GM19099 (cell line): ENCODE data around the gene RCAN3.

Experiments
- POLR2A ChIP-seq: IDR thresholded peaks from 3 replicates; pipeline ENCODE4 v1.6.1; 2011; ENCODE audit warnings: low read depth; ENCODE audit not compliant: insufficient read length; ENCODE audit errors: extremely low read depth

The RCAN3 gene

DNA sequence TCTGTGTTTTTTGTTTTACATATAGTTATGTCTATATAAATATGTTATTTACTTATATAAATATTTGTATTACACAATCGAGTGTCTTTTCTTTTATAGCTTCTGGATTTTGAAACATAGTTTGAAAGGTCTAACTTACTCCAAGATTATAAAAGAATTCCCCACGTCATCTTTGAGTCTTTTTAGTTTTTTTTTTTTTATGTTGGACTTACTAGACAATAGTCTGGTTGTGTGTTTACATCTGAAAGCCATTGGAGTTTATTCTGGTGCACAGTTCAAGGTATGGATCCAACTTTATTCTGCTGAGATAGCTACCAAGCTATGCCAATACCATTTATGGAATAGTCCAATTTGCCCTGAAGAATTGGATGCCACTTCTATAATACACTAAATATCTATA, 26.1 kb upstream of the RCAN3 start:
- no peak for TF ChIP-seq POLR2A

DNA sequence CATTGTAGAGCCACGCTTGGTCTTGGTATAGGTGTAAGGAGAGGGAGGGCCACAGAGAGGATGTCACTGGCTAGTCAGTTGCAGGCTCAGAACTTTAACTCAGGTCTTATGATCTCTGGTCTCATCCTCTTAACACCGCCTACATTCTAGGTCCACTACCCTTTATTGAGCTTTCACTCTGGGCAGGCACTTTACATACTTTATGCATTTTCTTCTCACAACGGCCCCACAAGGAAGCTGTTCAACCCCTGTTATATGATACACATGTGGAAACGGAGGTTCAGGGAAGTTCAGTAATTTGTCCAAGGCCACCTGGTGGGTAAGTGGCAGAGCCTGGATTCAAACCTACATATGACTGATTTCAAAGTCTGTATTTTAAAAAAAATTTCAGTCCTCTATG, 25.3 kb upstream of the RCAN3 start:
- TF ChIP-seq POLR2A: no peak

GRCh38 chr1:24481101-24481500, 21.5 kb upstream of the RCAN3 start:
- no peak for TF ChIP-seq POLR2A

DNA sequence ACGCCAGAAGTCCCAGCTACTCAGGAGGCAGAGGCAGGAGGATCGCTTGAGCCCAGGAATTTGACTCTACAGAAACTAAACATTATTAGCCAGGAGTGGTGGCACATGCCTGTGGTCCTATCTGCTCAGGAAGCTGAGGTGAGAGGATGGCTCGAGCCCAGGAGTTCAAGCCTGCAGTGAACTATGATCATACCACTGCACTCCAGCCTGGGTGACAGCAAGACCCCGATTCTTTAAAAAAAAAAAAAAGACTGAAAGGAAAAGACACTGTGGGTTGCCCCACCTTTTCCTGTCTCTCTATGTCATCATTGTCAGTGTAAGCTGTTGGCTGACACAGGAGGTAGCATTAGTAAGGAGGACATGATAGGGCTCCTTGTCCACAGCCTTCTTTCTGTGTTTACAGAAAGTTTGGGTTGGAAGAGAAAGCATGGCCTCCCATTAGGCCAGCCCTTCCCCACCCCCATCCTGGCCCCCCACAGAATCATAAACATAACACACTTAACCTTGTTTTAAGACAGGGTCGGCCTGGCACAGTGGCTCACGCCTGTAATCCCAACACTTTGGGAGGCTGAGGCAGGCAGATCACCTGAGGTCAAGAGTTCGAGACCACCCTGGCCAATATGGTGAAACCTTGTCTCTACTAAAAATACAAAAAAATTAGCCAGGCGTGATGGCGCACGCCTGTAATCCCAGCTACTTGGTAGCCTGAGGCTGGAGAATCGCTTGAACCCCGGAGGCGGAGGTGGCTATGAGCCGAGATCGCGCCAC, 20.6 kb upstream of the RCAN3 start:
- no peak for TF ChIP-seq POLR2A

DNA sequence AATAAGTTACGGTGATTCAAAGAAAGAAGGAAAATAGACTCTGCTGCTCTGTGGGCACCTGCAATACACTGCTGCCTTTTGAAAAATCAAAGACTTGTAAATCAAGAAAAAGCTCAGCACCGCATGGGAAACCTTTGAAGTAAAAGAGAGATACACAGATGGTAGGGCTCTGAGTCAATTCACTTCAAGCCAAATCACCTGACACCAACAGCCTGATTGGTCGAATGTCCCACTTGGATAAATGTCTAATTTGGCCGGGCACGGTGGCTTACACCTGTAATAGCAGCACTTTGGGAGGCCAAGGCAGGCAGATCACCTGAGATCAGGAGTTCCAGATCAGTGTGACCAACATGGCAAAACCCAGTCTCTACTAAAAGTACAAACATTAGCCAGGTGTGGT, 19.2 kb upstream of the RCAN3 start:
- no peak for TF ChIP-seq POLR2A

DNA sequence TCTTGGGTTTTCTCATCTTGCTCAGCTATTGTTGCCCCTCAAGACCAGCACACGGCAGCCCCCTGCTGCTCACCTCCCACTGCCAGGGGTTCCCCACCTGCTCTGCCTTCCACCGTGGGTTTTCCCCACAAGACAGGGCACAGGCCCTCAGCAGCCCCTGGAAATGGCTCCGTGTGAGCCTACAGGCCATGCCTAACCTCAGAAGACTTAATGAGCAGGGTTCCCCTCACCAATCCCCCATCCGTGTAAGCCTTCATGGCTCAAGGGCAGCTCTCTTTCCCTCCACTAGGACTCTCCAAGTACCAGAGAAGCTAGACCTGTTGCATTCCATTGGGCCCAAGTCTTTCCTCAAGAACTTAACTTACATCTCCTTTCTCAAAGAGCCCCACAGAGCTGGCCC, 18.4 kb upstream of the RCAN3 start:
- TF ChIP-seq POLR2A: no peak

DNA sequence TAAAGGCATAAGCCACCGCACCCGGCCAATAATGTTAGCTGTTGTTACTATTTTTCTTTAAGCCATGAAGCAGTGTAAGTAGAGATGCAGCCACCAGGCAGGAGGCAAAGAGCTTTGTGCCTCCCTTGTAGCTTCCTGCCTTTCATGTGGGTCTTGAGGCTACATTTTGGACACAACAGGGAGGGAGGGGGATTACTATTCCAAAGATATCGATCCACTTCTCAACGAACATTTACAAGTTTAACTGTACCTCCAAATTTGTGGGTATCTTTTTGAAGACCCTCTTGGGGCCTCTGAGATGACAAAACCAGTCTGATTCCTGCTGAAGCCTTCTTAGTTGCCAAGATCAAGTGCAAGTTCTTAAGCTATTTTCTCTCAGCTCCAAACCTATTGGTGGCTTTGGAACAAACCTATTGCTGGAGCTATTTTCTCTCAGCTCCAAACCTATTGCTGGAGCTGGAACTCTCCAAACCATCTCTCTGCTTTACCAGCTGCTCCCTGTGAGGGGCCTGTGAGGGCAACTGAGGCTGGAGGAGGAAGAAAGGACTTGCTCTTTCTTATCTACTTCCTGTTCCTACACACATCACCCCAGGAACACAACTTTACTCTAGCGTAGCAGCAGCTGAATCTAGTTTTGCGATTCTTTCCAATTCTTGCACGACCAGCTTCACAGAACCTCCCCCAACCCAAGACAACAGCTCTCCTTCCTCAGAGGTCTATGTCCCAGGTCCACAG, 16.1 kb upstream of the RCAN3 start:
- TF ChIP-seq POLR2A: no peak

- no peak for TF ChIP-seq POLR2A
These were observed 15.2 kb upstream of the RCAN3 start for GRCh38 chr1:24487455-24487854.

GRCh38 chr1:24489674-24490073, 13.0 kb upstream of the RCAN3 start:
- no peak for TF ChIP-seq POLR2A

- TF ChIP-seq POLR2A: no peak
These were observed 12.4 kb upstream of the RCAN3 start for GRCh38 chr1:24490101-24490781.

GRCh38 chr1:24491577-24492360, 10.9 kb upstream of the RCAN3 start:
- no peak for TF ChIP-seq POLR2A

GRCh38 chr1:24493785-24494184, 8.9 kb upstream of the RCAN3 start:
- no peak for TF ChIP-seq POLR2A

- no peak for TF ChIP-seq POLR2A
These were observed 4.0 kb upstream of the RCAN3 start for GRCh38 chr1:24498589-24498988.

DNA sequence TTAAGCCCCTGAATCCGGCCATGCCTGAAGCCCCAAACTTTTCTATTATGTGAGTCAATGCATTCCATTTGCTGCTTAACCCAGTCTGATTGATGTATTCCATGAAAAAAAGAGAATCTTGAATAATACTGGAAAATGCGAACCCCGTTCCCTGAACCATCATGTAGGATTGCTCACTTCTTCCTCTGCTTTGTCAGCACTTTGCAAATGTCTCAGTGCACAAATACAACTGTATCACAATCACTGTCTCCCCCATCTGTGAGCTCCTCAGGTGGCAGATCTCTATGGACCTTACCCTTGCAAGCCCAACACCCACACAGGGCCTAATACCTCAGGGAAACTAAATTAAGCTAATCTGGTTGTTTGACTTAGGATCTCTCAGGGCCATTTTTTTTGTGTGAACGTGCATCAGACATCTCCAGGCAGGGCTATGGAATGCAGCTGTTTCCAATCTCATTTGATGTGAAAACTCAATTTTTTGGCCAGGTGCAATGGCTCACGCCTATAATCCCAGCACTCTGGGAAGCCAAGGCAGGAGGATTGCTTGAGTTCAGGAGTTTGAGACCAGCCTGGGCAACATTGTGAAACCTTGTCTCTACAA, 2.1 kb upstream of the RCAN3 start:
- no peak for TF ChIP-seq POLR2A
